IPS DF 4.7 (cell line): ENCODE data around the gene CD4.

ENCODE experiments used
- DNase-seq: peaks from one replicate; pipeline ENCODE4 v3.0.0-alpha.2; 2013; ENCODE audit warnings: low spot score; ENCODE audit errors: extremely low read depth

Gene CD4

GRCh38 chr12:6765048-6765633 is 24.2 kb upstream of the CD4 start:
- no peak for DNase-seq

DNA sequence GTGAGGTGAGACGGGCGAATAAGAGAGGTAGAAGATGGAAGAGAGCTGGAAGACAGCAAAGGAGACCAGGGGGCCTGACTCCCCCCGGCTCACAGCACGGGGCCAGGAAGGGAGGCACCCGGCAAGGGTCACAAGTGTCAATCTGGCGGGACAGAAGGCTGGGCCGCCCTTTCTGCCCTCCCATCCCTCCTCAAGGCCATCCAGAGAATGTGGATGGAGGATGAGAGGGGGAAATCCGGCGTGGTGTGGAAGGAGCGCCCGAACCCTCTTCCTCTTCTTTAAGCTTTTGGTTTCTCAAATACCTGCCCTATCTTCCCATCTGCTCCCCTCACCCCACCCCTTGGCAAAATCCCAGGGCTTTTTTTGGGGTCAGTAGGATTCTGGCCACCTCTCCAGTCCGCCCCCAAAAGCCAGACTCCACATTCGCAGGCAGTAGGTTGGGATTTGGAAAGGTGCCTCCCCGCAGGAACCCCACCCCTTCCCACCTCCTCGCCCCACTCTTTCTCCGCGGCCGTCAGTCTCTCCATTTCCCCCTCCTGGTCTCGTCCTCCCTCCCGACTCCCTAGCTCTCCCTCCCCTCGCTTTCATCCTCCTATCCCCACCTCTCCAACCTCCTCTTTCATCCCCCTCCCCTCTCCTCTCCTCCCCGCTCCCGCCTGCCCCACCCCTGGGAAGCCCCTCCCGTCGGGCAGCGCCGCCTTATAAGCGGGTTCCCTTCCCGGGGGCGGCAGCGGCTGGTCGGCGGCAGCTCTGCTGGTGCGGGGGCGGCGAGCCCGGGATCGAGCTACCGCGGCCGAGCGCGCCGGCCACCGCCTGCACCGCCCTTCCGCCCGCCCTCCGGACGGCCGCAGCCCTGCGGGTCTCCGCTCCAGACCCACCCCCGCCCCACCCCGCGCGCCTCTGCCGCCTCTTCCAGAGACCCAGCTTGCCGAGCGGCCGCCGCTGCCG is 23.4 kb upstream of the CD4 start, which contains the start of gene PTMS:
Gene PTMS (plus strand): TSS at position 730 of the 948 bp plus-strand sequence. CDS start 343 bp downstream, outside the sequence.
- no peak for DNase-seq

- DNase-seq: no peak
Measured at GRCh38 chr12:6766651-6767349, 22.5 kb upstream of the CD4 start.

DNA sequence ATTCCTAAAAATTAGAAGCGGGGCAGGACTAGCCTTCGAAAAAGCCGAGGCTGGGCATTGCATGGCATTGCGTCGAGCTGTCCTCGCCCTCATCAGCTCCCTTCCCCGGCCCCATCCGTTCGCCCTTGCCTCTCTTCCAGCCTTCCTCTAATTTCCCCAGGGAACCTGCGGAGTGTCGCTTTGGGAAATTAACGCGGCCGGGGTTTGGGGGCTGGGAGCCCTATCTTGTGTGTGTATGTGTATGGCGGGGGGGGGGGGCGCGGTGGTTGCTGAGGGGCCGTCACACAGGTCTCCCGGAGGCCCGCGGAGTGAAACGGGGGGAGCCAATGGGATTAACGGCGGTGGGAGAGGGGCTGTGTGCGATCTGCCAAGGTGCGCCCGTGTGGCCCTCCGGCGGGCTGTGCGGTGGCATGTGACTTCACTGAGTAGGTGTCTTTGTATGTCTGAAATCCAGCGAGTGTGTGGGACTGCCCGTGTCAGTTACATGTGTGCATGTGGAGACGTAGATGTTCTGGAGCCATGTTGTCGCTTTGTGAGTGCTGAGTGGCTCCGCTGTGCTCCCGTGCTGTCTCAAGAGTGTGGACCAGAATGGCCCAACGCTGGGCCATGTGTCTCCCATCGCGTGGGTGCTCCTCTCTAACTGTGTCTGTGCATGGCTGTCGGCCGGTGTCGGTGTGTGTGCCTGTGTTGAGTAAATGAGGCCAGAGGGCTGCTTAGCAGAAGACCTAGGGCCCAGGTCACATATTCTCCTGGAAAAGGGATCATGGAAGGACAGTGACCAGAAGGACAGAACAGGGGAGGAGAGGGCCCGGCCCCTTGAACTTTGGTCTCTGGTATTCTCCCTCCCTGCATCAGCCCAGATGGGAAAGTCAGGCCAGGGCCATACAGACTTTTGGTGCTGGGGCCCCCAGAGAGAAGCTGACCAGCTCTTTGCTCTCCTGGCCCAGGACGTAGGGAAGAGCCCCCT is 21.7 kb upstream of the CD4 start:
- no peak for DNase-seq

GRCh38 chr12:6768437-6768914 is 20.9 kb upstream of the CD4 start:
- no peak for DNase-seq

GRCh38 chr12:6768990-6769389 is 20.3 kb upstream of the CD4 start:
- DNase-seq: no peak

GRCh38 chr12:6769666-6770065 is 19.7 kb upstream of the CD4 start:
- no peak for DNase-seq

DNA sequence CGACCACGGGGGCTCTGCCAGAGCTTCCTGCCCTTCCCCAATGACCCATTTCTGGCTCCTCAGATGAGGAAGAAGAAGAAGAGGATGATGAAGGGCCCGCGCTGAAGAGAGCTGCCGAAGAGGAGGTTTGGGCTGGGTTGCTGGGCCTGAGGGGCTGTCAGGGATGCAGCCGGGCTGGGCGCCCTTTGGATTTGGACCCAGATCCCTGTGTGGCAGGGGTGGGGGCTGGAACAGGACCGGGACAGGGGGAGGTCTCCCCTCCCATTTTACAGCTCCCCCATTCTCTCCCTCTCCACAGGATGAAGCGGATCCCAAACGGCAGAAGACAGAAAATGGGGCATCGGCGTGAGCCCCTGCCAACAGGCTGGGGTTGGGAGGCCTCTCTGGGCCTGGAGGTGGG is 19.2 kb upstream of the CD4 start:
- no peak for DNase-seq

GRCh38 chr12:6770600-6770999 is 18.7 kb upstream of the CD4 start:
- DNase-seq: no peak

GRCh38 chr12:6771091-6771495 is 18.2 kb upstream of the CD4 start:
- DNase-seq: no peak

DNA sequence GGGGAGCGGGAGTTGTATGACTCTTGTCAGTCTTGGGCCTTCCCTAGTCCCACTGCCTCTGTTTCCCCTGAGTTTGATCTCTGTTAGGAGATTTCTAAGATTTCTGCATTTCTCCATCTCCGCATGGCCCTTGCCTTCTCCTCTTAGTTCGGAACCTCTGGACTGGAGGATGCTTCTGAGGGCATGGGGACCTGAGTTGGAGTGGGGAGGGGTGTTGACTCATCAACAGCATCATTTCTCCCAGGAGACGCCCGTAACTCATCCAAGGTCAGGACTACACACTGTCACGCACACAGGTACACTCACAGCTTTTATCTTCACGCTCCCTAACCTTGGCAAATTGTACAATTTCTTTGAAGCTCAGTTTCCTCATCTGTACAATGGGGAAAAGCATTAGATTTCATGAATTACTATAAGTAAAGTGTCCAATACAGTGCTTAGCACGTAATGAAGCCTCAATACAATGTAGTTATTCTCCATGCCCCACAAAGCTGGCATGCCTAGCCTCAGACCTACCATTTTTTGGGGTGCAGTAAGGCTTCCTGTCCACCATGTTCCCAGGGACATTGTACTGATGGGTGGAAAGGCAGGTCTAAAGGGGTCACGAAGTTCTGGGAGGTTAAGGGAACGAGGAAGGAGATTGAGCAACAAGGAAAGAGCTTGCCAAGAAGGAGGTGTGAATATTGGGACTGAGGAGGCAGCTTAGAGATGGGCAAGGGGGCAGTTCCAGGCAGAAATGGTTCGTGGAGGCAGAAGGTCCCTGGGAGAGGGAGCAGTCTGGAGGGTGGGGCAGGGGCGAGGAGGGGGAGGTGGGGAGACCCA is 17.6 kb upstream of the CD4 start:
- DNase-seq: no peak

DNA sequence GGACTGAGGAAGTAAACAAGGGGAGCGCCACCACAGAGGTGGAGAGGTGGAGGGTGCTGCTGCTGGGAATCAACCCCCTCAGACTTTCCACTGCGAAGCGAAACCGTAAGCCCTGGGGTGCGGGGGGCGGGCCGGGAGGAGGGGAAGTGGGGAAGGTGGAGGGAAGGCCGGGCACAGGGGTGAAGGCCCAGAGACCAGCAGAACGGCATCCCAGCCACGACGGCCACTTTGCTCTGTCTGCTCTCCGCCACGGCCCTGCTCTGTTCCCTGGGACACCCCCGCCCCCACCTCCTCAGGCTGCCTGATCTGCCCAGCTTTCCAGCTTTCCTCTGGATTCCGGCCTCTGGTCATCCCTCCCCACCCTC is 17.0 kb upstream of the CD4 start, which contains the start of gene LAG3:
Gene LAG3 (plus strand): TSS at position 190 of the 365 bp plus-strand sequence. CDS start 333 bp downstream, outside the sequence.
- DNase-seq: no peak

DNA sequence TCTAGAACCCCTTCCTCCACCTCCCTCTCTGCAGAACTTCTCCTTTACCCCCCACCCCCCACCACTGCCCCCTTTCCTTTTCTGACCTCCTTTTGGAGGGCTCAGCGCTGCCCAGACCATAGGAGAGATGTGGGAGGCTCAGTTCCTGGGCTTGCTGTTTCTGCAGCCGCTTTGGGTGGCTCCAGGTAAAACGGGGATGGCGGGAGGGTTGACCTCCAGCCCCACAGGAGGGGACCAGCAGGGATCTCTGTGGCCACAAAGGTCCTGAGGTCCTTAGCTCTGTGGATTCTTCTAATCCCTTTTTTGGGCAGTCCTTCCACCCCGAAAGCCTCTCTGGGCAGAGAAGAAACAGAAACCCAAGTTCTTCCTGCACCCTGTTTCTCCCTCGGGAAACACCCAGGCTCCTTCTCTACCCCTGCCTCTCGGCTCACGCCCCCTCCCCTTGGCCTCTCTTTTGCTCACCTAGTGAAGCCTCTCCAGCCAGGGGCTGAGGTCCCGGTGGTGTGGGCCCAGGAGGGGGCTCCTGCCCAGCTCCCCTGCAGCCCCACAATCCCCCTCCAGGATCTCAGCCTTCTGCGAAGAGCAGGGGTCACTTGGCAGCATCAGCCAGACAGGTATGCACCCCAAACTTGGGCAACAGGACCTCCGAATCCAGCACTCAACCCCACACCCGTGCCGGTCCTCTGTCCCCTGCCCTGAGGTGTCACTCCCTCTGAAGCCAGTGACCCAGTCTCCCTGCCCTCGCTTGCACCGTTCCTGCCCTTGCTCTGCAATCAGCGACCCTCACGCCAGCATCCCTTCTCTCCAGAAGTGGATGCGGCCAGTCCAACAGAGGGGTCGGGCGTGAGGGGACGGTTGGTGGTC is 16.4 kb upstream of the CD4 start:
- no peak for DNase-seq

GRCh38 chr12:6773590-6774351 is 15.6 kb upstream of the CD4 start:
- DNase-seq: no peak

DNA sequence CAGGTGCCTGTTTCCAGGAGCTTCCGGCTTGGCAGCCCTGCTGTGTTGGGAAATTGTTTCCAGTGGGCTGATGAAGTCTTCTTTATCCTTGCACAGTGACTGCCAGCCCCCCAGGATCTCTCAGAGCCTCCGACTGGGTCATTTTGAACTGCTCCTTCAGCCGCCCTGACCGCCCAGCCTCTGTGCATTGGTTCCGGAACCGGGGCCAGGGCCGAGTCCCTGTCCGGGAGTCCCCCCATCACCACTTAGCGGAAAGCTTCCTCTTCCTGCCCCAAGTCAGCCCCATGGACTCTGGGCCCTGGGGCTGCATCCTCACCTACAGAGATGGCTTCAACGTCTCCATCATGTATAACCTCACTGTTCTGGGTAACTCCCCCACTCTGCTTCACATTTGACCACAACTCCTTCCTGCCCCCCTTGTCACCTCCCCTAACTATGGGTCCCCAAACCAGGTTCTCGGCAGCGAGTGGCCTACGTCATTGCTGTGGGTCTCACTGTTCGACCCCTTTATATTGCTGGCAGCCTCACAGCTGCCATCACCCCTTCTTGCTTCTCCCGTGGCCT is 14.7 kb upstream of the CD4 start:
- no peak for DNase-seq

DNA sequence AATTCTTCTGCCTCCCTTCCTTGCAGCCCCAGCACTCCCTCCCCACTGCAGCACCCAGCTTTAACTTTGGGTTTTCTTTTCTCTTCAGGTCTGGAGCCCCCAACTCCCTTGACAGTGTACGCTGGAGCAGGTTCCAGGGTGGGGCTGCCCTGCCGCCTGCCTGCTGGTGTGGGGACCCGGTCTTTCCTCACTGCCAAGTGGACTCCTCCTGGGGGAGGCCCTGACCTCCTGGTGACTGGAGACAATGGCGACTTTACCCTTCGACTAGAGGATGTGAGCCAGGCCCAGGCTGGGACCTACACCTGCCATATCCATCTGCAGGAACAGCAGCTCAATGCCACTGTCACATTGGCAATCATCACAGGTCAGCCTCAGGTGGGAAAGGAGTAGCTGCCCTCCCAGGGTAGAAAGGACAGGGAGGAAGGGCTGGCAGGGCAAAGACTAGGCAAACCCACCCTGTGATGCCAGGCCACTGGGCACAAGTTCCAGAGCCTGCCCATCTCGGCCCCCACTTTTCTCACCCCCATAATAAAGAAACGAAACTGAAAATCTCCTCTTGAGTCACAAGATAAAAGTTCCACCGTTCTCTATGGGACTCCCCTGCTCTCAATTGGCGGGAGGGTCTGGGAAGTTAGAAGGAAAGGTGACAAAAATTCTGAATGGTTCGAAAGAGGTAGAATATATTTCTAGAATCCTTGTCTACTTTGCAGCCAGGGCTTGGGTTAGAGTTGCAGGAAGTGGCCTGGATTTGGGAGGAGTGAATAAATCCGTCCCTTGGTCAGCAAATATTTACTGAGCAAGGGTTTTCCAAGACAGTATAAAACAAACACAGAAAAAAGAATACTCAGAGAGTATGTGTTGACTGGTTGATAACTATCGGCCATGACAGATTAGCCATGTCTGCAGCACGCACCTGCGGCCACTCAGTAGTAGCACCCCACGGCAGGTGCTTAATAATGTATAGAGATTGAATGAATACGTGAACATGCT is 13.8 kb upstream of the CD4 start:
- DNase-seq: no peak

DNA sequence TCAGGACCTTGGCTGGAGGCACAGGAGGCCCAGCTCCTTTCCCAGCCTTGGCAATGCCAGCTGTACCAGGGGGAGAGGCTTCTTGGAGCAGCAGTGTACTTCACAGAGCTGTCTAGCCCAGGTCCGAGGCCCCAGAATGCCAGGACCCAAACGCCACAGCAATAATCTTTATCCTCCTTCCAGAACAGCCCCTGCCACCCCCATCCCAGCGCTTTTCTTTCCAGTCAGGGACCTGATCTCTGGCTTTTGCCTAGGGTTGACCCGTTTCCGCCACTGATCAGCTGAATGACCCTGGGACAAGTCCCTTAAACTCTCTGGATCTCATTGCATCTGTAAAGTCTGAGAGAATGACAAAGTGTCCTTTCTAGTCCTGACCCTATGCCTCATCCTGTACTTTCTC is 11.9 kb upstream of the CD4 start:
- DNase-seq: no peak
